ENCODE measurements around the gene VEGFB. TPM values are rescaled to one million over a fixed set of nuclear protein-coding genes. Genes with fewer than 3 reads are reported as not detected.

The VEGFB gene
- total RNA-seq, 1 donor = 37.6 TPM

- H3K27me3 ChIP-seq (ENCODE audit: insufficient read depth, low read length) = no peaks in the 10 kb centered on the region
- TF ChIP-seq CTCF (IDR thresholded peaks at IDR 0.05; ENCODE audit: extremely low read depth, low read depth, low read length) = no peak
- H3K79me2 ChIP-seq (ENCODE audit: insufficient read depth, low read length) = peaks cover 36% of the 10 kb centered on the region
- H3K4me1 ChIP-seq (ENCODE audit: insufficient read depth, low read length) = peaks cover 22% of the 10 kb centered on the region
- peaks cover 6% of the 10 kb centered on the region for H4K20me1 ChIP-seq (ENCODE audit: insufficient read depth, low read length)
- peak; percentile 38 for DNase-seq (ENCODE audit: insufficient read length, low spot score, missing footprints)
- H2AFZ ChIP-seq (ENCODE audit: low read length) = no peak overlapping the region
- no peaks in the 10 kb centered on the region for H3K9me3 ChIP-seq (ENCODE audit: low read depth, low read length)
- no peak overlapping the region for H3K27ac ChIP-seq (ENCODE audit: low read depth, low read length)
- H3K36me3 ChIP-seq (ENCODE audit: insufficient read depth, low read length) = peaks cover 5% of the 10 kb centered on the region
- no peak overlapping the region for H3K4me3 ChIP-seq (ENCODE audit: insufficient read depth, low read length)
- no peak overlapping the region for H3K4me2 ChIP-seq (ENCODE audit: insufficient read depth, low read length)
Observed at GRCh38 chr11:64186492-64187165, 47.8 kb upstream of the VEGFB start.

GRCh38 chr11:64192434-64192833, 42.0 kb upstream of the VEGFB start:
- H3K79me2 ChIP-seq (ENCODE audit: insufficient read depth, low read length) = peaks cover 47% of the 10 kb centered on the region
- H2AFZ ChIP-seq (ENCODE audit: low read length) = no peak overlapping the region
- H3K36me3 ChIP-seq (ENCODE audit: insufficient read depth, low read length) = peaks cover 58% of the 10 kb centered on the region
- no peaks in the 10 kb centered on the region for H3K9me3 ChIP-seq (ENCODE audit: low read depth, low read length)
- H4K20me1 ChIP-seq (ENCODE audit: insufficient read depth, low read length) = peaks cover 17% of the 10 kb centered on the region
- no peak for TF ChIP-seq CTCF (IDR thresholded peaks at IDR 0.05; ENCODE audit: extremely low read depth, low read depth, low read length)
- H3K27ac ChIP-seq (ENCODE audit: low read depth, low read length) = no peak overlapping the region
- H3K27me3 ChIP-seq (ENCODE audit: insufficient read depth, low read length) = no peaks in the 10 kb centered on the region
- H3K4me1 ChIP-seq (ENCODE audit: insufficient read depth, low read length) = no peaks in the 10 kb centered on the region
- H3K4me2 ChIP-seq (ENCODE audit: insufficient read depth, low read length) = no peak overlapping the region
- DNase-seq (ENCODE audit: insufficient read length, low spot score, missing footprints) = peak; percentile 11
- H3K4me3 ChIP-seq (ENCODE audit: insufficient read depth, low read length) = no peak overlapping the region

- DNase-seq (ENCODE audit: insufficient read length, low spot score, missing footprints) = no peak
- TF ChIP-seq CTCF (IDR thresholded peaks at IDR 0.05; ENCODE audit: extremely low read depth, low read depth, low read length) = no peak
- no peak overlapping the region for H3K27ac ChIP-seq (ENCODE audit: low read depth, low read length)
Observed at GRCh38 chr11:64196626-64197025, 37.8 kb upstream of the VEGFB start.

GRCh38 chr11:64198511-64198910, 35.9 kb upstream of the VEGFB start:
- Histone ChIP-seq H4K20me1 (ENCODE audit: insufficient read depth, low read length) (peaks cover 3% of the 10 kb centered on the region), H3K36me3 (ENCODE audit: insufficient read depth, low read length) (peaks cover 93% of the 10 kb centered on the region), H3K79me2 (ENCODE audit: insufficient read depth, low read length) (peaks cover 15% of the 10 kb centered on the region), H3K4me1 (ENCODE audit: insufficient read depth, low read length) (no peaks in the 10 kb centered on the region), H2AFZ (ENCODE audit: low read length) (no peak overlapping the region), H3K27me3 (ENCODE audit: insufficient read depth, low read length) (no peaks in the 10 kb centered on the region), H3K4me3 (ENCODE audit: insufficient read depth, low read length) (no peak overlapping the region), H3K4me2 (ENCODE audit: insufficient read depth, low read length) (no peak overlapping the region), H3K27ac (ENCODE audit: low read depth, low read length) (no peak overlapping the region), H3K9me3 (ENCODE audit: low read depth, low read length) (no peaks in the 10 kb centered on the region)
- no peak for TF ChIP-seq CTCF (IDR thresholded peaks at IDR 0.05; ENCODE audit: extremely low read depth, low read depth, low read length)
- peak; percentile 46 for DNase-seq (ENCODE audit: insufficient read length, low spot score, missing footprints)

More at GRCh38 chr11:64196626-64197025, 37.8 kb upstream of the VEGFB start:
- Histone ChIP-seq H2AFZ (ENCODE audit: low read length) (no peak overlapping the region), H3K4me2 (ENCODE audit: insufficient read depth, low read length) (no peak overlapping the region), H3K4me1 (ENCODE audit: insufficient read depth, low read length) (no peaks in the 10 kb centered on the region), H3K9me3 (ENCODE audit: low read depth, low read length) (no peaks in the 10 kb centered on the region), H3K36me3 (ENCODE audit: insufficient read depth, low read length) (peaks cover 90% of the 10 kb centered on the region), H3K27me3 (ENCODE audit: insufficient read depth, low read length) (no peaks in the 10 kb centered on the region), H3K79me2 (ENCODE audit: insufficient read depth, low read length) (peaks cover 34% of the 10 kb centered on the region), H3K4me3 (ENCODE audit: insufficient read depth, low read length) (no peak overlapping the region), H4K20me1 (ENCODE audit: insufficient read depth, low read length) (peaks cover 14% of the 10 kb centered on the region)
